NT2/D1 (cell line): Measurements from ENCODE around the gene WFIKKN2.

Experiments
- DNase-seq: peaks from one replicate; pipeline ENCODE4 v3.0.0-alpha.2; 2011; ENCODE audit warnings: low read depth, low spot score
- H3K27me3 ChIP-seq: 2 replicates; pipeline ENCODE4 v1.6.0; 2011; ENCODE audit warnings: mild to moderate bottlenecking; ENCODE audit not compliant: insufficient read length, insufficient read depth
- H3K36me3 ChIP-seq: 2 replicates; pipeline ENCODE4 v1.6.1; 2011; ENCODE audit warnings: mild to moderate bottlenecking, low read length, mixed read lengths; ENCODE audit not compliant: insufficient read depth, insufficient read length
- H3K4me1 ChIP-seq: 2 replicates; pipeline ENCODE4 v1.5.1; 2011; ENCODE audit not compliant: insufficient read depth, insufficient read length
- H3K4me3 ChIP-seq: 2 replicates; pipeline ENCODE4 v1.5.1; 2011; ENCODE audit warnings: low read depth; ENCODE audit not compliant: insufficient read length
- H3K9ac ChIP-seq: 2 replicates; pipeline ENCODE4 v1.6.0; 2011; ENCODE audit warnings: low read depth; ENCODE audit not compliant: insufficient read length
- H3K9me3 ChIP-seq: 2 replicates; pipeline ENCODE4 v1.5.1; 2011; ENCODE audit warnings: mild to moderate bottlenecking, low read length; ENCODE audit not compliant: insufficient read depth
- SUZ12 ChIP-seq: IDR thresholded peaks from 2 replicates; pipeline ENCODE4 v1.6.1; 2011; ENCODE audit not compliant: insufficient read length, insufficient read depth; ENCODE audit errors: extremely low read depth
- YY1 ChIP-seq: IDR thresholded peaks from 2 replicates; pipeline ENCODE4 v1.6.1; 2011; ENCODE audit not compliant: insufficient read length, insufficient read depth
- ZNF274 ChIP-seq: IDR thresholded peaks from 2 replicates; pipeline ENCODE4 v1.6.1; 2011; ENCODE audit warnings: mild to moderate bottlenecking, low read depth, low read length

WFIKKN2 gene

GRCh38 chr17:50866261-50866949, 31.0 kb downstream of the WFIKKN2 start, which contains the start of gene TOB1:
TOB1 (minus strand) TSS chr17:50866354; CDS start chr17:50864017, 2,337 bp downstream.
- Histone ChIP-seq H3K9me3 (no peaks in the 10 kb centered on the region), H3K4me1 (peaks cover 3% of the 10 kb centered on the region), H3K4me3 (peak within 1 kb of the TSS; percentile 86), H3K9ac (peak within 1 kb of the TSS; percentile 93), H3K36me3 (peaks cover 26% of the 10 kb centered on the region), H3K27me3 (no peaks in the 10 kb centered on the region)
- DNase-seq = peak; percentile 85
- no peak for TF ChIP-seq SUZ12

GRCh38 chr17:50866950-50867362, 31.6 kb downstream of the WFIKKN2 start:
- TF ChIP-seq YY1 (no peak), SUZ12 (no peak), ZNF274 (no peak)
- H3K4me3 ChIP-seq = peak overlapping the region; percentile 86
- H3K9me3 ChIP-seq = no peaks in the 10 kb centered on the region
- DNase-seq = no peak
- no peaks in the 10 kb centered on the region for H3K27me3 ChIP-seq
- H3K4me1 ChIP-seq = peaks cover 3% of the 10 kb centered on the region
- peak overlapping the region; percentile 86 for H3K9ac ChIP-seq
- peaks cover 21% of the 10 kb centered on the region for H3K36me3 ChIP-seq

GRCh38 chr17:50867363-50868139, 32.2 kb downstream of the WFIKKN2 start:
- H3K4me3 ChIP-seq = peak overlapping the region; percentile 86
- H3K4me1 ChIP-seq = peaks cover 3% of the 10 kb centered on the region
- H3K36me3 ChIP-seq = peaks cover 15% of the 10 kb centered on the region
- no peaks in the 10 kb centered on the region for H3K9me3 ChIP-seq
- H3K9ac ChIP-seq = peak overlapping the region; percentile 86
- no peaks in the 10 kb centered on the region for H3K27me3 ChIP-seq
- TF ChIP-seq SUZ12 = no peak
- no peak for TF ChIP-seq YY1
- TF ChIP-seq ZNF274 = no peak
- peak; percentile 87 for DNase-seq

GRCh38 chr17:50868140-50868438, 32.7 kb downstream of the WFIKKN2 start:
- TF ChIP-seq YY1 (no peak), ZNF274 (no peak), SUZ12 (no peak)
- no peaks in the 10 kb centered on the region for H3K9me3 ChIP-seq
- no peaks in the 10 kb centered on the region for H3K27me3 ChIP-seq
- peak overlapping the region; percentile 86 for H3K4me3 ChIP-seq
- no peak overlapping the region for H3K9ac ChIP-seq
- DNase-seq = no peak
- peaks cover 9% of the 10 kb centered on the region for H3K36me3 ChIP-seq
- H3K4me1 ChIP-seq = peaks cover 1% of the 10 kb centered on the region

- no peak for TF ChIP-seq ZNF274
- no peak for TF ChIP-seq SUZ12
- no peak for TF ChIP-seq YY1
- Histone ChIP-seq H3K9ac (no peak overlapping the region), H3K36me3 (peaks cover 4% of the 10 kb centered on the region), H3K27me3 (no peaks in the 10 kb centered on the region), H3K4me1 (no peaks in the 10 kb centered on the region), H3K9me3 (no peaks in the 10 kb centered on the region), H3K4me3 (no peak overlapping the region)
- DNase-seq = no peak
Observed at GRCh38 chr17:50868602-50869001, 33.2 kb downstream of the WFIKKN2 start.

GRCh38 chr17:50871364-50871763, 36.0 kb downstream of the WFIKKN2 start:
- H3K4me1 ChIP-seq = no peaks in the 10 kb centered on the region
- H3K4me3 ChIP-seq = no peak overlapping the region

GRCh38 chr17:50871898-50872297, 36.5 kb downstream of the WFIKKN2 start:
- TF ChIP-seq YY1 = no peak
- no peak for TF ChIP-seq SUZ12
- TF ChIP-seq ZNF274 = no peak
- H3K9ac ChIP-seq = no peak overlapping the region
- no peak for DNase-seq
- no peak overlapping the region for H3K4me3 ChIP-seq
- no peaks in the 10 kb centered on the region for H3K36me3 ChIP-seq
- no peaks in the 10 kb centered on the region for H3K9me3 ChIP-seq
- H3K4me1 ChIP-seq = no peaks in the 10 kb centered on the region
- H3K27me3 ChIP-seq = no peaks in the 10 kb centered on the region

More at GRCh38 chr17:50871364-50871763, 36.0 kb downstream of the WFIKKN2 start:
- TF ChIP-seq ZNF274 = no peak
- no peak for TF ChIP-seq YY1
- no peak for TF ChIP-seq SUZ12
- Histone ChIP-seq H3K9me3 (no peaks in the 10 kb centered on the region), H3K36me3 (no peaks in the 10 kb centered on the region), H3K9ac (no peak overlapping the region), H3K27me3 (no peaks in the 10 kb centered on the region)
- DNase-seq = no peak
